NCI-H2196 (cell line): Measurements from ENCODE around the gene PCNX2.
A peak's percentile ranks its signal among the peaks of the same experiment; 100 is the strongest.

Experiments used
- DNase-seq: peaks from one replicate; lab custom pipeline; 2025; ENCODE audit not compliant: unreplicated experiment; lab: John Stamatoyannopoulos, UW

The PCNX2 gene

DNA sequence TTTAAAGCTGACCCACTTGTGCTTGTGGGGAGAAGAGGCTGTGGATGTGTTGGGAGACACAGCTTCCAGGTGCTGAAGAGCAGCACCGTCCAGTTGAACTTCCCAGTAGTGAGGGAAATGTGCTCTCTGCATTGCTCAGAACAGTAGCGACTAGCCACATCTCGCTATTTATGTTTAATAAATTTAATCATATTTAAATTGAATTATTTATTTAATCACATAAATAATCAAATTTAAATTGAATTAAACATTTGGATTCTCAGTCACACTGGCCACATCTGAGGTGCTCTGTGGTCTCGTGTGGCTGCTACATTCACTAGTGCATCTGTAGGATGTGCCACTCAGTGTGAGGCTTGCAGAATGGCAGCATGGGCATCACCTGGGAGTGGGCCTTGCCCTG, 325.0 kb downstream of the PCNX2 start:
- no peak for DNase-seq

DNA sequence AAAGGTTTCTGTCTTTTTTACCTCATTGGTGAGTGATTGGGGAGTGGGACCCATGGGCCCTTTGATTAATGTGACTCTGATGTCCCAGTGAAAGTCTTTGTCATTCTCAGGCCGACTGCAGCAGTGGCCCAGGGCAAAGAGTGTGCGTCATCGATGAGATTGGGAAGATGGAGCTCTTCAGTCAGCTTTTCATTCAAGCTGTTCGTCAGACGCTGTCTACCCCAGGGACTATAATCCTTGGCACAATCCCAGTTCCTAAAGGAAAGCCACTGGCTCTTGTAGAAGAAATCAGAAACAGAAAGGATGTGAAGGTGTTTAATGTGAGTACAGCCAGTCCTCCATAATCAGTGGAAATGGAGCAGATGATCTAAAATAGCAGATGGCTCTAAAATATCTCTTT, 325.7 kb downstream of the PCNX2 start:
- DNase-seq, result no peak

GRCh38 chr1:232968965-232969364, 326.6 kb downstream of the PCNX2 start:
- DNase-seq, result no peak

GRCh38 chr1:232968391-232968790, 327.1 kb downstream of the PCNX2 start:
- no peak for DNase-seq

DNA sequence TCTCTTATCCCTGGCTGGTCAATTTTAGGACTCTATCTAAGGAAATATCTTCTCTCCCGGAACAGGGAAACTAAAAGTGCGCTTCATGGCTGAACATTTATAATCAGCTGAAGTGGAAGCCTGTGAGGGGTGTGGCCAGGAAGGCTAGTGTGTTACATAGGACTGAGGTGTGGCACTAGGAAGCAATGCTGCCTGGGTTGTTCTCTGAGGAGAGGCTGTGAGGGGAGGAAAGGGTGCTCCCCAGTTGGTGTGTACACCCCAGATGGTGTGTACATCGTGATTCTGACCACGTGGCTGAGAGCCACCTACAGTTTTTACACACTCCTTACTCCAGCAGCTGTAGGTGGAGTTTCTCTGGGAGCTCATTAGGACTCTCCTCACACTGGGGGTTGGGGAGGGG, 328.9 kb downstream of the PCNX2 start:
- no peak for DNase-seq

GRCh38 chr1:232965912-232966217, 329.7 kb downstream of the PCNX2 start:
- no peak for DNase-seq

DNA sequence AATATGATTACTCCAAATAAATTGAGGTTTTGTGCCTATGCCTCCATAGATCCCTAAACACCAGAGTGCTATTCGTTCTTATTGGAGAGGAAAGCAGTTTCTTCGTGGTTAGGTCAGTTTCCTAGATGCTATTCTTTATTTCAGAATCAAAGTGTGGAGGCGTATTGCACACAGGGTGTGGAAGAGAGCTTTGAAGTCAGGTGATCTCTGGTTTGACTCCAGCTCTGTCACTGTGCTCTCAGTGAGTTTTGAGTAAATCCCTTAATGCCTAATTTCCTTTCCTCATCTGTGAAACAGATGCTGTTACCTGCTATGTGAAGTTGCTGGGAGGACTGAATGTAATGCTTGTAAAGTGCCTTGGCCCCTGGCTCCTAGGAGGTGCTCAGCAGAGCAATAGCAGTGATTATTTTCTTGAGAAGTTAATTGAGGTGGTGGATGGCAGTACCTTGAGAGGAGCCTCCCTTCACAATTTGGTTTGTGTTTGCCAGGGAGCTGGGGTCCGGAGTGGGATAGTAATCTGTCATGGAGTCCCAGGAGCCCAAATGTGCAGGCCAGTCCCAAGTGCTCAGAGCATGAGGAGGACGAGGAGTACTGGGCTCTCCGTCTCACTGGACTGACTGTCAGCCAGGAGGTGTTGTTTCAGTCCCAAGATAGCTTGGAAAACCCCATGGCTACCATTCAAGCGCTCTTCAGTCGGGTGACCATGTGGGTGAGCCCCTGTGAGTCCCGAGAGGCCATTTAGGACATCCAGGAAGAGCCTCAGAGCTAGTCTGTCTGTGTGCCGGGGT, 330.2 kb downstream of the PCNX2 start:
- DNase-seq, result no peak

DNA sequence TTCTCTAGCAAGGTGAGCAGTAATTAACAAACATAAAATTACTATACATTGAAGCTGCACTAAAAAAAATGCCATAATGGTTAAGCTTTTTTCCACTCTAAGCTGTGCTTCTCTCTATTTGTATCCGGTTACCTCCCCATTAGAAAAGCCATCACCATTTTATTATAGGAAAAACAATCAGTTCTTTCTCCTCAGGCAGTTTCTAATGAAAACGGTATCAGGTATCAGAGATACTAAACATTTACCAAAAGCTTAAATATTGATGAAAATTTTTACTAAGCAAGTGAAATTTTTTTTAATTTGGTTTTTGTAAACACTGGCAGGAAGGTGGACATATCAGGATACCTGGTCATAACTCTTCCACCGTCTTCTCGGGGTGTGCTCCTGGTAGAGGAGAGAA, 330.9 kb downstream of the PCNX2 start:
- no peak for DNase-seq

DNA sequence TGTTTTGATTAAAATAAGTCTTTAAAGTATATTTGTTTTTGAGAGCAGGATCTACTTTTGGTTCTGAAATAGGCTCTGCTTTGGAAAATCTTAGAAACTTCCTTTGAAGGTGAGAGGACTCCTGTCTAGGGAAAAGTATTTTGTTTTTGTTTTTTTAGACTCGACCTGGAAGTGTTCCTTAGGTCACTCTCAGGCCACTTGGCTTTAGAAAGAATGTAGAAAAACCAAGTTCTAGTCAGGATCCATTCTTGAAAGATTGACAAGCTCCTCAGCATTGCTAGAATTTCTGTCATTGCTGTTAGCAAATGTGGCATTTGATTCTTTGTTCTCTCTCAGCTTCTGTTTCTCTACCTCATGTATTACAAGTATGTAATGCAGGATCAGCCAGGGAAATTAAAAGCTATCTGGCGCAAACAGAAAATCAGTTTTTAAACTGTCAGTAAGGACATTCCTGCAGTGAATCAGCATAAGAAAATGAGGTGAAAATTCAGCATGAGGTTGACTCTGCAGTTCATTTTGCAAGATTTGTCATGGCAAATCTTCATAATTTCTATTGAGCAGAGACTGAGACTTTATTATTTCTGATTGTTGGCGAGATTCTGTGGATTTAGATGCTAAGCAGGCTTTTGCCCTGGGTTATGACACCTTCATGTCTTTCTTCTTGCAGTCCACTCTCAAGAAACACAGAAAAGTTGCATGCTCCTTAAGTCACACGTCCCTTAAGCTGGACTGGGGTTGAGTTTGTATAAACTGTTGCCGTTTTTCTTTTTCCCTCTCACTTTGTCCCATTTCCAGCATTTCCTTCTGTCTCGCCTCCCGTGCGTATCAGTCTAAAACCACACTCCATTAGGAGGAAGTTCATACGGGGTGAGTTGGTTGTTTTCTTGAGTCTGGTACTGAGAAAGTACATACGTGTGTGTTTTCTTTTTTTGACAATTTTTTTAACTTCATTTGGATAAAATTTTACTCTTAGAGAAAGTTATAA, 332.5 kb downstream of the PCNX2 start:
- no peak for DNase-seq

DNA sequence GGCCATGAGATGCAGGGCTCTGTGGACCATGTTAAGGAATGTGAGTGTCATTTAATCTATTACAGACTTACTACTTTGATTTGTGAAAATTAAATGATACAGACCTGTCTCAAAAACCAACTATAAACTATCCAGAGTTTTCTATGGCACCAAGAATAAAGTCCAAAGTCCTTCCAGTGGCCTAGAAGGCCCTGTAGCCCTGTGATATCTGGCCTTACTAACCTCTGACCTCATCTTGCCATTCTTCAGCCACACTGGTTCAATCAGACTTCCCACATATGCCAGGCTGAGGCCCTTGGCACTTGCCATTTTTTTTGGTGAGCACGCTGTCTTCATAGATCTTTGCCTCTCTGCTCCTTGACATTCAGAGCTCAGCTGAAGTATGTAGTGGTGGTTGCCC, 337.5 kb downstream of the PCNX2 start:
- DNase-seq, result no peak

GRCh38 chr1:232956081-232956480, 339.4 kb downstream of the PCNX2 start:
- DNase-seq, result no peak

DNA sequence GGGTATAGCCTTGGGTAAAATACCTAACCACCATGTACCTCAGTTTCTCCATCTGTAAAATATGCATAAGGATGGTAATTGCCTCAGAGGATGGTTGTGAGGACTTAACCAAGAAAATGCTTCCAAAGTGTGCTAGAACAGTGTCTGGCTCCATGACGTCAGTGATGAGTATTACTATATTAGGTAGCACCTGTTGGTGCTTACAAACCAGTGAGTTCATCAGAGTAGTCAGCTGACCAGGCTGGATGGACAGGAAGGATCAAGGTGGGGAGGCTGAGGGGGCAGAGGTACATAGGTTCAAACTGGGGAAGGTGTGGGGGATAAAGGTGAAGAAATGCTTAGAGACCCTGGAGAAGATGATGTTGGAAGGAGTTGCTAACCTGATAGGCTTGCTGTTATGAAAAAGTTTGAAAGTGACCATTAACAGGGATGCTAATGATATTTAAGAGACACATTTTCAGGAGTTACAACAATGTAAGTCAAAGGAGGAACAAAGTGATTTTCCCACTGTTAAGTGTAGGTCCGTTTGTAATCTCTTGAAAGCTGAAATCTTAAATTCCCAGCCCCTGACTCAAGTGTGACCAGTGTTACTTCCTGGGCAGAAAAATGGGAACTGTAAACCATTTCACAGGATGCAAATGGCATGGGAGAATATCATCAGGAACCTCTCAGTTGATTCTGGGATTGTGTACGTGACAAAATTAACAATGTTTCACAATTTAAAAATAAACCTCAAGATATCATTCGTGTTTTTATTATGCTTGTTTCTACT, 340.7 kb downstream of the PCNX2 start:
- no peak for DNase-seq

DNA sequence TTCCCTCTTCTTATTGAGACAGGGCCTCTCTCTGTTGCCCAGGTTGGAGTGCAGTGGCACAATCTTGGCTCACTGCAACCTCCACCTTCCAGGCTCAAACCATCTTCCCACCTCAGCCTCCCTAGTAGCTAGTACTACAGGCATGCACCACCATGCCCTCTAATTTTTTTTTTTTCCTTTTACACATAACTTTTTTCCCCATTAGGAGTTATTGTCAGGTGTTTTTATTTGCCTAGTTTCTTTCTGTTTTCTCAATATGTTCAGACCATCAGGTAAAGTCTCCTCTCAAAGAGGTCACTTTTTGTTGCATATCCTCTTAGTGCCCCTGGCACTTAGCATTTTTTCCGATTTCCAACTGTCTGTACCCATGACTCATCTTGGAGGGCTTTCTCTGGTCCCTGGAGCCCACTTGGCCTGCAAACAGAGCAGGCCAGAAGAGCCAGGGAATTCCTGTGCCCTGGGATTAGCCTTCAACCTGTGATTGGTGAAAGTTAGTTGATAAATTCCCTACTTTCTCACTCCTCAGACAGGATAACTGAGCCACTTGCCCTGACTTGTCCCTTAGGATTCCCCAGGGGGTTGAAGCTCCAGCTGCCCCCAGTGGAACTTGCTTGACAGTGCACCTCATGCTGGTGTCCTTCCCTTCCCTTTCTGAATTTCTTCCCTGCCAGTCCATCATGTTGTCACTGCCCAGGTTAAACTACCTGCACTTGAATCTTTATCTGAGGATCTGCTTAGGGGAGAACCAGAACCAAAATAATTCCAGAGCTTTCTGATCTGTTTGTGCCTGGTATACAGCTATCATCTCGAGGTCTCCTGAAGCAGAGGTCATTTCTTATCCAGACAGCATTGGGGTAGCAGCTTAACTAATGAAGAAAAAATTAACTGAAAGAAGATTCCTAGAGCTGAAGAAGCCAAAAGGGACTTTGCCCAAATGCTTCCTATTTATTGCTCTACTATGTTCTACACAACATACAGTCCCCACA, 342.7 kb downstream of the PCNX2 start:
- peak; percentile 11 for DNase-seq

DNA sequence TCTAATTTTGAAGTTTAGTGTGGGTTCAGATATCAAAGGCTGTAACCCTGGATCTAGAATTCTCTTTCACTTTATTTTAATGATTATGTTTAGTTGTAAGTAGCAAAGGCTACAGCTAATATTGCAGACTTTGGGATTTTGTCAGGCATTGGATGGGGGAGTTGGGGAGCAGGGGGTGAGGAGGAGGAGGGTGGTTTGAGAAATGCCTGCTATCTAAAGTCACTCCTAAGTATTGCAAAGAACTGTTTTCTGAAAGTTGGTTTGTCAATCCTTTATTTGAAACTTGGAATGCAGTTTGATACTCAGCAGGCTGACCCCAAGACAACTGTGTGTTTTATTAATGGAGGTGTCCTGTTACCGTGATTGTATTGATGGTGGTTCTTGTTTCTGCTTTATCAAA, 343.9 kb downstream of the PCNX2 start:
- no peak for DNase-seq

GRCh38 chr1:232951180-232951579, 344.3 kb downstream of the PCNX2 start:
- no peak for DNase-seq

- peak; percentile 86 for DNase-seq
Measured at GRCh38 chr1:232950197-232951176, 345.0 kb downstream of the PCNX2 start, which contains the start of gene NTPCR. Gene NTPCR, plus strand, starts transcription at chr1:232950611. Its CDS starts 100 bp downstream, at chr1:232950711.

DNA sequence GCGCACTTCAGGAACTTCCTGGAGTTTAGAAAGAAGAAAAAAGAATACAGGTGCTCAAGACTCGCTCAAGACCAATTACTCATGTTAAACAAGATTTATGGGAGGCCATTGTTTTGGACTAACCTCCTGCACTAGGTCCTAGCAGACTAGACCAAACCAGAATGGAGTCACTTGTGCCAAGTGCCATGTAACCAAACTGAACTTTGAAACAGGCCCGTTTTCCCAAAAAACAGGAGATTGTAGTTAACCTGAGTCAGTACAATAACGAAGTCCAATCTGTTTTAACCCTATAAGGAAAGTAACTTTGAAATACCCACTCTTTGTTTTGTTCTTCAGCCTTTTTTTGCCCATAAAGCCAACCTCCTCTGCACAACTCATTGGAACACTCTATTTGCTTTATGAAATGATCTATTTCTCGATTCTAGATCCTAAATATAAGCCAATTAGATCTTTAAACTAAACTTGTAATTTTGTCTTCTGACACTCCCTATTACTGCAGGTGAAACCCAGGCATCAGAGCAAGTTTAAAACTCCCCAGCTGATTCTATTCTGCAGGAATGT, 345.8 kb downstream of the PCNX2 start:
- DNase-seq, result no peak

GRCh38 chr1:232944347-232944746, 351.2 kb downstream of the PCNX2 start:
- no peak for DNase-seq
